GM19397 (cell line): Measurements from ENCODE around the gene MEMO1.

Experiments
- ATAC-seq: cut with Tn5 transposase; IDR thresholded peaks from one replicate; pipeline ENCODE4 v1.9.1; 2021; ENCODE audit warnings: mild to moderate bottlenecking, moderate library complexity; ENCODE audit not compliant: unreplicated experiment

MEMO1 gene

DNA sequence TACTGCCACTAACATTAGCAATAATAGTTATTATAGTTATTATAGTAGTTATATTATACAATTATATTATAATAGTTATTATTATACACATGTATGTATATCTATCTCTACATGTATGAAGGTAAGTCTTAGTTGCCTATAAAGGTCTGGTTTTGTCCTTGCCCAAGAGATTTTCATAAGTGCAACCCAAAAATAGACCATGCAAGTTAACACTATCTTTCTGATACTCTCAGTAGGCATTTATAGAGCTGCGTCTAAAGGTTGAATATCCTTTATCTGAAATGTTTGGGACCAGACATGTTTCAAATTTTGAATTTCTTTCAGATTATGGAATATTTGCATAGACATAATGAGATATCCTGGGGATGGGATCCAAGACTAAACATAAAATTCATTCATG, 175.4 kb downstream of the MEMO1 start:
- no peak for ATAC-seq

- ATAC-seq = no peak
Observed at GRCh38 chr2:31832363-31832762, 178.4 kb downstream of the MEMO1 start.

DNA sequence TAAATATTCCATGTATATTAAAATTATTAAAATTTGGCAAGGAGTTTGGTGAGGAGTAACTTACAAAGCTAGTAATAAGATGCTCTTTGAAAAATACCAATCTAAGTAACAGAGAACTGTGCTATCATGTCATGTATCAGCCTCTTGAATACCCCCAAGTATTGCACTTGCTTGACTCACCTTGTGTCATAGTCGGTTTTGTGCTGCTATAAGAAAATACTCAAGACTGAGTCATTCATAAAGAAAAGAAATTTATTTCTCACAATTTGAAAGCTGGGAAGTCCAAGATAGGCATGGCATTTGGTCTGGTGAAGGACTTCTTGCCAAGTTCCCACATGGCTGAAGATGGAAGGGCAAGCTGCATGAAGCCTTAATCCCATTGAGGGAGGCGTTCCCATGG, 179.2 kb downstream of the MEMO1 start:
- ATAC-seq = no peak

DNA sequence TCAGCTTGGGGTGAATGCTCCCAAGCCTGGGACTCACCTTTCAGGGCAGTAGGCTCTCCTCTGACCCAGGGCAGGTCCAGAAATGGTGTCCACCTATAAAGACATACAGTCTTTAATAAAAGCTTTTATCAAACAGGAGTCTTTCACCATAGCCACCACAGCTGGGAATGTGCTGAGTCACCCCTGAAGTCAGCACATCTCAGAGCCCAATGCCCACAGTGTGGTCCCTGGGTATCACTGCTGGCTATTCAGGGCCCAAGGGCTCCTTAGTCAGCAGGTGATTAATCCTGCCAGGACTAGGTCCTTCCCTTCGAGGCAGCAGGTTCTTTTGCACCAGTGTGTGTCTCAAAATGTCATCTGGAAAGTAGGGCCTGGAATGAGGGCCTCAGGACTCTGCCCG, 181.9 kb downstream of the MEMO1 start:
- ATAC-seq = no peak

GRCh38 chr2:31823558-31823957, 187.2 kb downstream of the MEMO1 start:
- ATAC-seq = no peak

DNA sequence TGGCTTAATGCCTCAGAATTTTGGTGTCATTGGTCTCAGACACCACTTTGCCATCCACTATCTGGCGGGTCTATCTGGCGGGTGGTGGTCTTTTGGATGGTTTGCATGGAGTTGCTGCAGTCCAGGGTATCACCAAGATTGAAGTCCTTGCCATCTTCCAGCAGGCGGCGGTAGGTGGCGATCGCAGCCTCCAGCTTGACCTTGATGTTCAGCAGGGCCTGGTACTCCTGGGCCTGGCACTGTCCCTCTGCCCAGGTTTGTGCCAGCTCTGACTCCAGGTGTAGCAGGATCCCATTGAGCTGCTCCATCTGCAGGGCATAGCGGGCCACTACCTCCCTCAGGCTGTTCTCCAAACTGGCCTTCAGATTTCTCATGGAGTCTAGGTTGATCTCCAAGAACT, 188.2 kb downstream of the MEMO1 start:
- no peak for ATAC-seq
